Activated T-cell treated with anti-CD3 and anti-CD28 coated beads for 1 hour (primary cell): Measurements from ENCODE around the gene RCAN2.
"Not testable (repeated sequence)": the region's sequence is repeated elsewhere in the genome, so short reads cannot be mapped to it uniquely, and the experiment has no call there.

Experiments used
- DNase-seq: peaks from one replicate; pipeline ENCODE4 v3.0.0-alpha.2; 2020; ENCODE audit warnings: low read depth

RCAN2 gene

GRCh38 chr6:46440141-46440540, 51.1 kb downstream of the RCAN2 start:
- no peak for DNase-seq

GRCh38 chr6:46438245-46438644, 53.0 kb downstream of the RCAN2 start:
- DNase-seq, result no peak

DNA sequence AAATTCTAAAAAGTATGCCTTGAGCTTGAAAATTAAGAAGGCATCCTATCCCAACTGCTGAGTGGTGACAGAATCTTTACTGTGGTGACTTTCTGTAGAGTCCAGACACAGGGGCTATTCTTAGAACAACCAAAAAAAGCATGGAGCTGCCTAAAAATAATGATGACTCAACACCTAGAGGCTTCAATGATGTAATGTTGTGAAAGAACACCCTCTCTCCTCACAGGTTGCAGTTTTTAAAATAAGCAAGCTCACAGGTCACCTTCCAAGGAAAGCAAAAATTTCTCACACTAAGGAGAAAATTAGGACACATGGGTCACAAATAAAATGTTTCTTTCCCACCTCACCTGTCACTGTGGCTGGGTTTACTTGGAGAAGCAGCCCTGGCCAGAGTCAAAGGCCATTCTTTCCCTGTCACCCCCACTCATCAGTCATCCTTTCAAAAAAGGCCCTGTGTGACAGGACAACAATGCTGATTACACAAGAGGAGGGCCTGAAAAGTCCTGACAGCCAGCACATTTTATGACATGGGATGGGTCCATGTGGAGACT, 53.5 kb downstream of the RCAN2 start:
- no peak for DNase-seq

- DNase-seq, result no peak
These were observed 68.6 kb downstream of the RCAN2 start for GRCh38 chr6:46422619-46423018.

DNA sequence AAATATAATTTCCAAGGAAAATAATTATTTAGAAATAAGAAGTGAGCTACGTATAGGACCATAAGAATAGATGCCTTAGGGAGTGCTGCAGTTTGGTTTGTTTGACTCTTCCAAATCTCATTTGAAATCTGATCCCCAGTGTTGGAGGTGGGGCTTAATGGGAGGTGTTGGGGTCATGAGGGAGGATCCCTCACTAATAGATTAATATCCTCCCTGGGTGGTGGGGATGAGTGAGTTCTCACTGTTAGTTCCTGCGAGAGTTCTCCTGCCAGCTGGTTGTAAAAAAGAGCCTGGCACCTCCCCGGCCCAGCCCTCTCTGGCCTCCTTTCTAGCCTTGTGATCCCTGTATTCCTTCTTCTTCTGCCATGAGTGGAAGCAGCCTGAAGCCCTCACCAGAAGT, 69.3 kb downstream of the RCAN2 start:
- no peak for DNase-seq

GRCh38 chr6:46420921-46421638, 70.2 kb downstream of the RCAN2 start:
- DNase-seq, result no peak

DNA sequence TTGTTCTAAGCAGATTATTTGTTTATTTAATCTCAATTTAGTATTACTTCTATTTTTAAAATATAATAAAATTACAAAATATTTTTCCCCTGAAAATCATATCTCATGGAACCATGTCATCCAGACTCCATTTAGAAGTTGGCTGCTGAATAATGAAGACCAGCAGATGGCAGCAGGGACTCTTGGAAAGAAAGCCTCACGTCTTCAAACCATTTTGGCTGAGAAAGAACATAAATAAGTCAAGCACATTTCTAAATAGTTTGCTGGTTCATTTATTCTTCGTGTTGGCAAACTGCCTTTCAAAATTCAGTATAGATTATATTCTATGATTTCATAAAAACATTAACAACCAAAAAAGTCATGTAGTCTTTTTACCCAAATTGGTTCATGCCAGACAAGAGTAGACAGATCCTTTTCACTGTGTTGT, 71.7 kb downstream of the RCAN2 start:
- DNase-seq, result no peak

DNA sequence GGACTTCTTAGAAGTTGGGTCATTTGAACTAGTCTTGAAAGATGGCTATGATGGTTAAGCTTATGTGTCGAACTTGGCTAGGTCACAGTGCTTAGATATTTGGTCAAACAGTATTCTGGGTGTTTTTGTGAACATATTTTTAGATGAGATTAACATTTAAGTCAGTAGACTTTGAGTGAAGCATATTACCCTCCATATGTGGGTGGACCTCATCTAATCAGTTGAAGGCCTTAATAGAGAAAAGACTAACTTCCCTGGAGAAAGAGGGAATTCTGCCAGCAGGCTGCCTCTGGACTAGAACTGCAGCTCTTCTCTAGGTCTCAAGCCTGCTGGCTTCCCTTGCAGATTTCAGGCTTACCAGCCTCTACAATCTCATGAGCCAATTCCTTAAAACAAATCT, 76.9 kb downstream of the RCAN2 start:
- DNase-seq, result no peak

DNA sequence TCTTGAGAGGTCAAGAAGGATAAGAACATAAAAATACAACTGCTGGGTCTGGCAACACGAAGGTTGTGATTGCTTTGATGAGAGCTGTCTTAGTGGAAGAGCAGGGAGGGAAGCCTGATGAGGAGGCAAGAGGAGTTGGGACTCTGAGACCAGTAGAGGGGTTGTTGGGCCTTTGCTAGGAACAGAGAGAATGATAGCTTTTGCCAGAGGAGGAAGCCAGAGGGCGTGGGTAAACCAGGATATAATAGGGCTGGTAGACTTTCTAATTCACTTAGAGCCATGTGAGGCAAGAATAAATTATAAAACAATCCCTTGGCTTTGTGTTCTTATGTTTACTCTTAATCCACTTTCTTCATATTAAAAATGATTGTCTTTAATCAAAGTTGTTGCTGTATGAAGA, 78.6 kb downstream of the RCAN2 start:
- no peak for DNase-seq

GRCh38 chr6:46411456-46412197, 79.6 kb downstream of the RCAN2 start:
- no peak for DNase-seq

DNA sequence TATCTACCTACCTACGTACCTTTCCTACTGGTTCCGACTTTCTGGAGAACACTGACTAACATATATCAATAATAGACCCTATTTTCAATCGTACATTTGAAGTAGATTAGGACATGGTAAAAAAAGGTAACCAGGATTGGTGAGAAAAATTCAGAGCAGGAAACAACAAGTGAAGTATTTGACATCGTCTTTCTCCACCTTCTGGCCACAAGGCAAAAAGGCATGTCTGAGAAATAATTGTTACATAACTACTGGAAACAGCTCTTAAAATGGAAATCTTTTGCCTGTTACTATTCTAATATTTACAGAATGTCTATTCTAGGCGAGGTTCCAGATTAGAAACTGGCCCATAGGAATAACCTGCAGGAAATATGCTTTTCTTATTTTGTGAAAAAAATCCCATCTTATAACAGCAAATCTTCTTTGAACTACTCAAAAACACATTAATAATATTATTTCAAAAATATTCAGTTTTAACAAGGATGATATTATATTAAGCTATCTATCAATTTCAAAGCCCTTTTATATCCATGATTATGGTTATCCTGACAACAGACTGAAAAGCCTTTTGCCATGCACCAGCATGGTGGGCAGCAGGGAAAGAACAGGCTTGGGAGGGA, 80.8 kb downstream of the RCAN2 start:
- no peak for DNase-seq

GRCh38 chr6:46407776-46408530, 83.3 kb downstream of the RCAN2 start:
- no peak for DNase-seq

DNA sequence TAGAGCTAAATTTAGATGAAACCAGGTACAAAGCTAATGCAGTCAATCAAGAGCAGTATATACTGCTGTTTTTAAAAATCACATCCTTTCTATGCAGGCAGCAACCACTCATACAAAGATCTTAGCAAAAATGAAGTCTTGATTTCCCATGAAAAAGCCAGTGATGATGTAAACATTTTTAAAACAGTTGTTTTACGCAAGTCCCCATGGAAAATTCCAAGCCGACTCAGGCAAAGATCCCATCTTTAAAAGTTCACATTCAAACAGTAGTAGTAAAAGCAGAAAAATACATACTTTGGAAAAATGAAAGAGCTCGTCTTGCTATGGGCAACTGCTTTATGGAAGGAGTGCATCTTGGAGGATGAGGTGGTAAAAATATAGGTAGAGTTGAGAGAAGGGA, 84.0 kb downstream of the RCAN2 start:
- no peak for DNase-seq

GRCh38 chr6:46405620-46406180, 85.5 kb downstream of the RCAN2 start:
- DNase-seq, result not testable (repeated sequence)

DNA sequence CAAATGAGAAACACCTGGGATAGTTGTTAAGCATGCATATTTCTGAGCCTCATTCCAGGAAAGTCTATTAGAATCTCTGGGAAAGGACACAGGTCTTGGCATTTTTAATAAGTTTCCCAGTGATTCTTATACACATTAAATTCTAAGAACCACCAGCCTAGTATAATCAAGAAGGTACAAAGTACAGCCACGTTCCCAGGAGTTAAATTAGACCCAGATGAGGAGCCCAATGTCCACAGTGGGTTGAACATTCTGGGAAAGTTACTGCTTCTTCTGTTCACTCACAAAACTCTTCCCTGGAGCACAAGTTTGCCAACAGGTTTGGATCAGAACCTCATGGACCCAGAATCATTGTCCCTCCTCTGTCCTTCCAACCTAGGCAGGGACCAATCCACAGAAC, 90.4 kb downstream of the RCAN2 start:
- DNase-seq, result no peak

DNA sequence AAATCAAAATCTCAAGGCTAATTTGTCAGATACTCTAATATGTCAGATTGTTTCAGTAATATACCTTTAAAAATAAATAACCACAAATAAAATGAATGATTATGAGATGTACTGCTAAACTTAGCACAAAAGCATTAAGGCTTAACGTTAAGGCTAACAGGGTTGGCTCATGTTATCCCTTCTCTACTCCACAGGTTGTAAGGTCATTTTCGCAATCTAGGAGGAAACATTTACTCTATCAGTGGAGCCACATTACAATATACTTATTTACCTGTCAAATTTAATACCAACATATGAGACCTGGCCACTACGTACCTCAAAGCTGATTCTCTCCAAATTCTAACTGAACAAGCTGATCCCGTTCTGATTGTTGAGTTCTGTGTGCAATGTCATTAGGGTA, 95.7 kb downstream of the RCAN2 start:
- DNase-seq, result no peak

DNA sequence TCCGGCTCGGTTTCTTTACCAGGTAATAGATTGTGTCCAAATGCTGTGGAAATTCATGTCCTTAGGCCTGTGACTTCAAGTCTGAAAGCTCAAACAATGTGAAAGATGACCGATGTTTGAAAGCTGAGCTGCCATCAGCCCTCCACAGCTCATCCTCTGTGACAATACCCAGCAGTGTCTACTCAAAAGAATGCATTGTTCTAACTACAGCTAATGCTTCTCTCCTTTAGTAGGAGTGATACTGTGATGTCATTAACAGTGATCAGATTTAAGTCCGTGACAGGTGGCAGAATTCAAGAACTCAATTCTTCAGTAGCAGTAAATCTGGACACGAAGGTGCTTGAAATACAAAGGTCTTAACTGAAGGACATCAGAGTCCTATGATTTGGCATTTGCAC, 97.3 kb downstream of the RCAN2 start:
- no peak for DNase-seq

GRCh38 chr6:46393161-46393939, 97.9 kb downstream of the RCAN2 start:
- DNase-seq, result no peak

- no peak for DNase-seq
These were observed 99.0 kb downstream of the RCAN2 start for GRCh38 chr6:46392294-46392693.

DNA sequence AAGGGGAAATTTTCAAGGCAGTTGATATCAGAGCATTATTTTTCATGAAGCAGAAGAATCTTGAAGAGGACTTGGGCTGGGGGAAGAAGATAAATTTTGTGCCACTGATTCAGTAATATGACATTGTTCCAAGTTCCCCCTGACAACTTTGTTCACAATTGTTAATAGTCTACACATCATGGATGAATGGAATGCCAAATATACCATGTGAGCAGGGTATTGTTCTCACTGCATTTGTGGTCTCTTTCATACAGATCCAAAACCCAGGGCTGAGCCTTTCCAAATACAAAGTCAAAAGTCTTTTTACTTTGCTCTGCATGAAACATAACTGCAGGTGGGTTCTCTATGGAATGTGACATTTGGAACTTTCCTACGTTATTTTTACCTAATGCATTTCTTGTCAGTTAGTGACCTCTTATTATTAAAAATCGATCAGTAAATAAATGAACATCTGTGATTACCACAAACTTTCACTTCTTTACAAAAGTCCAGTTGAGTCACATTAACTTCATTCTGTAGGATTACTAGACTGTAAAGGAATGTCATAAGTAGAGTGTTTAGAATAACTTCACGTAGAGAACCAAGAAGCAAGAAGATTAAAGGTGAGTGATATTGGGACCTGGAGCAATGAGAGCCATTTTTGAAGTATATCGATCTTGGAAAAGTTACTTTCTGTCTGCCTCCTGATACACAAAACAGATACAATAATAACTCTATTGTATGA, 100.9 kb downstream of the RCAN2 start:
- DNase-seq, result no peak
